GM18858 (cell line): ENCODE data around the gene ENOX1.

Experiments
- ATAC-seq: cut with Tn5 transposase; IDR thresholded peaks from one replicate; pipeline ENCODE4 v1.9.1; 2021; ENCODE audit not compliant: unreplicated experiment

The ENOX1 gene

GRCh38 chr13:43492745-43493144, 294.0 kb downstream of the ENOX1 start:
- no peak for ATAC-seq

- ATAC-seq = no peak
Observed at GRCh38 chr13:43492311-43492710, 294.5 kb downstream of the ENOX1 start.

DNA sequence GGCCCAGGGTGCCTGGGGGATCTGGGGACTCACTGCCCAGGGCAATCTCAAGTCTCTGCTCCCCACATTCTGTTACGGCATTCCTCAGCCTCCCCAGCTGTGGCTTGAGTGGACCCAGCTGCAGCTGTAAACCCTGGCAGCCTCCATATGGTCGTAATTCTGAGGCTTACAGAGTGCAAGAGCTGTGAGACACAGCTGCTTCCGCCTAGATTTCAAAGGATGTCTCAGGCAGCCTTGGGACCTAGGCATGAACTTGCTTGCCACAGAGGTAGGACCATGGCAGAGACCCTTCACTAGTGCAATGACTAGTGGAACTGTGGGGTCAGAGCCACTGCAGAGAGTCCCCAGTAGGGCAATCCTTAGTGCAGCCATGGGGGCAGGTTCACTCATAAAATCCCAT, 297.5 kb downstream of the ENOX1 start:
- no peak for ATAC-seq

- ATAC-seq = no peak
Observed at GRCh38 chr13:43487885-43488284, 298.9 kb downstream of the ENOX1 start.

GRCh38 chr13:43487461-43487860, 299.3 kb downstream of the ENOX1 start:
- ATAC-seq = no peak

DNA sequence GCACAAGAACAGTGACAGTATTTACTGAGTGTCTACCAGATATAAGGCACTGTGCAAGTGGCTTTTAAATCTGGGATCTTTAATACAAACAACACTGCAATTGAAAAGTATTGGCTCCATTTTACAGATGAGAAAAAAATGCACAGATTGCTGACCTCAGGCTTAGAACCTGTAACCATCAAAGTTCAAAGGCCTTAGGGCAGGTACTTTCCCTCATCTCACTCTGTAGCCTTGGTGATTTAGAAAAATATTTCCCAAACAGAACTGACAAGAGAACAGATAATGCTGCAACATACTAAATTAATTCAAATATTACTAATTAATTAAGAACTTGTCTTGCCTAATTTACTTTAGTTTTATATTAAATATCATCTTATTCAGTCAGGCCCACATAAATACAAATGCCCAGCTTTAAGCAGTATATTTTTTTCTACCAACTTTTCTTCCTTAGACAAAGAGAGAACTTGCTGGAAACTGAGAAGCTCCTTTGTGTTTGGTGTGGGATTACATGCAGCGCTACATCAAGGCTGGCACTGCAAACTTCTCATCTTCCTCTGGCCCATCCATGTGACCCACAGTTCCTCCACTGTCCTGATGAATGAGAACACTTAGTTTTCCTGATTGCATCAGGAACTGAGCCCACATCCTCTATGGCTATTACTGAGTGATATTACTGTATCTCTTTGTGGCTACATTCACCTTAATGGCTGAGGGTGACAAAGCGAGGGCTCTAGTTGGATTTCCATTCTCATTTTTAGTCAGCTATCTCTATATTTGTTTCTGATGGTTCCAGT, 302.1 kb downstream of the ENOX1 start:
- no peak for ATAC-seq

- no peak for ATAC-seq
Observed at GRCh38 chr13:43483930-43484329, 302.8 kb downstream of the ENOX1 start.

- no peak for ATAC-seq
Observed at GRCh38 chr13:43482641-43483040, 304.1 kb downstream of the ENOX1 start.

- no peak for ATAC-seq
Observed at GRCh38 chr13:43482026-43482425, 304.7 kb downstream of the ENOX1 start.

- ATAC-seq = no peak
Observed at GRCh38 chr13:43478902-43479301, 307.9 kb downstream of the ENOX1 start.

- no peak for ATAC-seq
Observed at GRCh38 chr13:43478211-43478610, 308.6 kb downstream of the ENOX1 start.

GRCh38 chr13:43475140-43475539, 311.6 kb downstream of the ENOX1 start:
- ATAC-seq = no peak

GRCh38 chr13:43473437-43473836, 313.3 kb downstream of the ENOX1 start:
- no peak for ATAC-seq

- ATAC-seq = no peak
Observed at GRCh38 chr13:43472980-43473379, 313.8 kb downstream of the ENOX1 start.

DNA sequence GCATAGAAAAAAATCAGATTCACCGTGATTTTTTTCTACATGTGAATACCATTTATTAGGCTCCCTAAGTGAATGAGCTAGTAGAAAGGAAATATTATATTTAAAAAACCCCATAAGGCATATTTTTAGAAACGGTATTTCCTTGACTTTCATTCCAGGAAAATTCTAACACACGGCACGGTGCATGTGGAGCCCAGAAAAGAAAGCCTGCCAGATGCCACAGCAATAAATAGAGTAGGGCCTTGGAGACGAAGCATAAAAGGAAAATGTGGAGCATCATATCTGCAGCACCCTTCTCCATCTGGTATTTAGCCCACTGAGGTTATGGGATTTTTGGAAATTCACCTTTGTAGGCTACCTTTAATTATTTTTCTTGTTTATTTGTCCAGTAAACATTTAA, 314.4 kb downstream of the ENOX1 start:
- ATAC-seq = no peak

DNA sequence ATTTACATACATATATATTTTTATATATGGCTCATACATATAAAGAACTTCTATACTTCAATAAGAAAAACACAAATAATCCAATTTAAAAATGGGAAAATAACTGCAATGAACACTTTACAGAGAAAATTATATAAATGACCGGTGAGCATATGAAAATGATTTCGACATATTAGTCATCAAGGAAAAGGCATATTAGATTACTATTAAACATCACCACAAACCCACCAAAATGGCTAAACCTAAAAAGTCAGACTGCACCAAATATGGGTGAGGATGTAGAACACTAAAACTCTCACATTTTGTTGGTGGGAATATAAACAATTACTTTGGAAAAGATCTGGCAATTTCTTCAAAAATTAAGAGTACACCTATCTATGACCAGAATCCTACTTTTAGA, 316.2 kb downstream of the ENOX1 start:
- ATAC-seq = no peak

GRCh38 chr13:43469791-43470190, 317.0 kb downstream of the ENOX1 start:
- ATAC-seq = no peak

DNA sequence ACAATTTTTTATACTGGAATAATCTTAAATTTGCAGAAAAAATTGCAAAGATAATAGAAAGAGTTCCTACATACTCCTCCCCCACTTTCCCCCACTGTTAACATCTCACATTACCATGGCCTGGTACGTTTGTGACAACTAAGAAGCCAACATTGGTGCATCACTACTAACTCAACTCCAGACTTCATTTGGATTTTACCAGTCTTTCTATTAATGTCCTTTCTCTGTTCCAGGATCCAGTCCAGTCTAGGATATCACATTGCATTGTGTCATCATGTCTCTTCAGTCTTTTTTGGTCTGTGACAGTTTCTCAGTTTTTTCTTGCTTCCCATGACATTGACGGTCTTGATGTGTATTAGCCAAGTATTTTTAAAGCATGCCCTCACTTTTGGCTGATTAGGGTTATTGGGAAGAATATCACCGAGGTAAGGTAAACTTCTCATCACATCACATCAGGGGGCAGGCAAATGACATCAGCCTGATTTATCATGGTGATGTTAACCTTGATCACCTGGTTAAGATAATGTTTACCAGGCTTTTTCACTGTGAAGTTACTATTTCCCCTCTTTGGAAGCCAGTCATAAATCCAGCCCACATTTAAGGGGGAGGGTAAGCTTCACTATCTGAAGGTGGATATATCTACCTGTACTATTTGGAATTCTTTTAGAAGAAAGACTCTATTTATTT, 322.1 kb downstream of the ENOX1 start:
- no peak for ATAC-seq

- ATAC-seq = no peak
Observed at GRCh38 chr13:43448605-43449336, 338.0 kb downstream of the ENOX1 start.

DNA sequence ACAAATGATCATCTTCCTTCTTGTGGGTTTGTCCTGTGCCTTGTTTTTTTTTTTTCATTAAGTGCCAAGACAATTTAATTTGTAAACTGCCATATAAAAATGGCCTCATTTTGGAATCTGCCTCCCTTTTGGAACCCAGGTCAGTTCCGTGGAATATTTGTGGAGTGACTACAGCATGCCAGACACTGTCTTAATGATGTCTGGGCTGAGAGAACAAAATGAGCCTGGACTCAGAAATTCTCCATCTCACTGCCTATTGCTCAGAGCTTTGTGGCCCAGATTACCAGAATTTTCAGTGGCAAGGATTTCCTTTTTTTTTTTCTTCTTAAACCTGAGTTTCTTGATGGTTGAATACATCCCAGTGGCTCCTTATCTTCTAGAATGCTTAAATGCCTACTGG, 340.6 kb downstream of the ENOX1 start:
- no peak for ATAC-seq

DNA sequence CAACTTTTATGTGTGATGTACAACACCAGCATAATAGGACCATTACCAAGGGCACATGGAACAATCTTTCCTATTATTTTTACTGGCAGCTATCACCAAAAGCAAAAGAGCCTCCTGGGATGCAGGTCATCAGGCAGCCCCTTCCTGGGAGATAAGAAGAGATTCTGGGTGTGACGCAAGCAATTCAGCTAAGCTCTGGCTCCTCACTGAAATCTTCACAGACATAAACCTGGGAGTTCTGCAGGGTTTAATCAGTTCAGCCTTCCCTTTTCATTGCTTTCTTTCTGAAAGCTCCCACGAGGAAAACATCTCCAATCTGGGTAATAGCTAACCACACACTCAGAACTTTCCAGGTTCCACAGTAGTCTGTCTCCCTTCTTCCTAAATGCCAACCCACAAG, 341.1 kb downstream of the ENOX1 start:
- ATAC-seq = no peak

DNA sequence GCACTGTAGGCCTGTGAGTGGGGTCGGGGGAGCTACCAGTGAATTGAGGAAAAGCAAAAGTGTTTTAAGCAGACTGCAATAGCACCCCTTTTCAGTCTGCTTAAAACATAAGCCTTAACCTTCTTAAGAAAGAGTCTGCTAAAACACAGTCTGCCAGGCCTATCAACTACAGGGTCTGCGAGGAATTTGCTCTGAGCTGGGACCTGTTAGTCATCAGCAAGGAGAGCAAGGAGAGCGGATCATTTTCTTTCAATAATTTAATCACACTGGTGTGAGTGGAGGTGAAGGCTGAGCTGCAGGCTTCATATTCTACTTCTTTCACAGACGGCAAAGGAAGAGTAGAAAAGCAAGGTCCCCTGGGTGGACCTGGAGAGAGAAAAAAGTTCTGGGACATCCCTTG, 342.7 kb downstream of the ENOX1 start:
- ATAC-seq = no peak
